SH-SY5Y (cell line): ENCODE results near the gene AHSA1.

Source experiments
- GATA2 ChIP-seq: IDR thresholded peaks from 2 replicates; pipeline ENCODE4 v1.6.1; 2011; ENCODE audit warnings: mild to moderate bottlenecking, low read depth, low read length
- GATA3 ChIP-seq: IDR thresholded peaks from 2 replicates; pipeline ENCODE4 v1.6.1; 2011; ENCODE audit warnings: low read depth, mild to moderate bottlenecking, low read length, moderate library complexity

Gene AHSA1

DNA sequence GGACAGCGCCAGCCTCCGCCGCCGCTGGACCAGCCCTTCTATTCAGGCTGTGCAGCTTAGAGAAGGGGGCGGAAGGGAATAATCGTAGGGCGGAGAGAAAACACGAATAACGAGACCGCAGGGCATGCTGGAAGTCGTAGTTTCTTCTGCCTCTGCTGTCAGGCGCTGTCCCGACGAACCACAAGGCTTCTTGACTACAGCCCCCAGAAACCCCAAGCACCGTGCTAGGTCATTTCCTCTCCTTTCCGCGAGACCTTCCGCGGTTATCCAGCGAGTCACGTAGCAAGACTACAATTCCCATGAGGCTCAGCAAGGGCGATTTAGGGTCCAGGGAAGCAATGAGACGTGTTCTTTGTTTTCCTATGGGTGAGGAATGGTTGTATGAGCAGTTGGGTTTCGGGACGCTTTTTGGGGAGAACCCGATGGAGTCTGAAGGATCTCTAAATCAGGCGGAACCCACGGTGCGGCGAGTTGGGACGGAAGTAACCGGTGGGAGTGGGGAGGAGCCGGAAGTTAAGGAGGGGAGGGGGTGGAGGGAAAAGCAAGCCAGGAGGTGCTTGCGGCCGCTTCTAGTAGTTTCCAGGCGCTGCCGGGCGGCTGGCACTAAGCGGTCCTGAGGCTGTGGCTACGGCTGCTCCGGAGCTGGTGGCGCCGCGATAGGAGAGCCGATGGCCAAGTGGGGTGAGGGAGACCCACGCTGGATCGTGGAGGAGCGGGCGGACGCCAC, at the start of gene AHSA1, which contains the start of gene VIPAS39:
Gene AHSA1, plus strand, starts transcription at position 572 of the 727 bp plus-strand sequence. Its CDS starts 97 bp downstream, at position 669.
Gene VIPAS39, minus strand, starts transcription at position 80 of the 727 bp plus-strand sequence. CDS start 3,499 bp downstream, outside the sequence.
- no peak for TF ChIP-seq GATA3
- TF ChIP-seq GATA2 = no peak

GRCh38 chr14:77409131-77409533, 48.8 kb upstream of the AHSA1 start:
- no peak for TF ChIP-seq GATA2
- TF ChIP-seq GATA3 = no peak

GRCh38 chr14:77416836-77417235, 41.1 kb upstream of the AHSA1 start:
- TF ChIP-seq GATA2 (no peak), GATA3 (no peak)

DNA sequence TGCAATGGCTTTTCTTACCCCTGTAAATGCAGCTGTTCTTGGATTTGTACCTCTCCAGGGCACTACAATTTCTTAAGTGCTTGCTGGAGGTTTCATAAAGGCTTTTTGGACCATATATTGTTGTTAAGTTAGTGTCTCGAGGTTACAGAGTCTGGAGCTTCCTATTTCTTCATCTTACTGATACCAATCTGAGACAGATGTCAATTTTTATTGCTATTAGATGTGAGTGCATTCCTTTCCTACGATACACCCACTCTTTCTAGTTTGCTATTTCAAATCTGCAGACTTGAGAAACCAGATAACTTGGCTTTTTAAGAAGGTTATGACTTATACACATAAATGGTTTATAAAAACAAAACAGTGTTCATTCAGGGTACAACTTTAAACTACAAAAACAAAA, 36.7 kb upstream of the AHSA1 start:
- TF ChIP-seq GATA3 = no peak
- no peak for TF ChIP-seq GATA2

DNA sequence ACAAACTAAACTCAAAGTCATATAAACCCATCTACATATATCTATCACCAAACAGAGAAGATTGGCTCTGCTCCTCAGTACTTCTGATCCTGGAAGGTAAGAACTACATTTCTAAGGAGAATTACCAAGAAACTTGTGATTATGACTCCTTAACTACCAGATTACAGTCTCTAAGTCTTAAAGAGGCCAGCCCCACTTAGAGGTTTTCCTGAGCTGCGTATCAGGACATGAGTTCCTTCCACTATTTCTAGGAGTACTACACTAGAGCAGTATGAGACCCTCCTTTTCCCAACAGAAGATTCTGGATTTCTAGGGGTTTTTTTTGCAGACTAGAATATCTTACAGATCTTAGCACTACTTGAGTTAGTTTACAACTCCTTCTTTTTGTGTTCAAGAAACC, 34.5 kb upstream of the AHSA1 start, which contains the start of gene NOXRED1:
Gene NOXRED1, minus strand, starts transcription at position 101 of the 400 bp plus-strand sequence. CDS start 634 bp downstream, outside the sequence.
- no peak for TF ChIP-seq GATA3

DNA sequence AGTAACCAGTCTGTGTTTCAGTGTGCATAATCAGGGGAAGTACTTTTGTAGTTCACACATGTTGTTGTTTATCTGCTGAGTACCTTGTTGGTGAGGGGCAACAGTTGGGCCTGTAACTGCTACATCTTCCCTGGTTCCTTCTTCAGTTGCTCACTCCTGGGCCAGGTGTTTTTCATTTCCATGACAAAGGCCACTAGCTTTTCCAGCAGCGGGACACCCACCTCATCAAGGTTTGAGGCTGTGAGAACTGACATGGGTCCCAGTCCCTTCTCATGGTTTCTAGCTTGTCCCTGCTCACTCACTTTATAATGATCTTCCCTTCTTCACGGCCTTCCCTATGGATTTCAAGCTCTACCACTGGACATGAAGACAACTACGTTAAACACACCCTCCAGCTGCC, 33.0 kb upstream of the AHSA1 start:
- no peak for TF ChIP-seq GATA3
- no peak for TF ChIP-seq GATA2

DNA sequence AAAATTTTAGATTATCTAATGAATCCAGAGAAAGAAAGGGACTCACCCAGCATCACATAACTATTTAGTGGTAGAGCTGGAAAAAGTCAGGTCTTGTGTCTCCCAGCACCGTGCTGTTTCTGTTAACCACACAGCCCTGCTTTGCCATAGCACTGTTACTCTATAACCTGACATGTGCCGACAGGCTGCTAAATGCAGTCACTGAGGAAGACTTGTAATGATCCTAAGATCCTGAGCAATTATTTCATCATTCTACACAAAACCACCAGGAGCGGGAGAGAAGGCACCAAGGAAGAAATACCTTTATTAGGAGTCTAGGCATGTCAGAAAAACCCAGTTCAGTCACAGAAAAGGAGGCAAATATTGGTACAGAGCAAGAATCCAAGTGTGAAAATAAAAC, 31.5 kb upstream of the AHSA1 start:
- TF ChIP-seq GATA3 (no peak), GATA2 (no peak)

GRCh38 chr14:77436042-77436441, 21.9 kb upstream of the AHSA1 start:
- TF ChIP-seq GATA2 (no peak), GATA3 (no peak)

- TF ChIP-seq GATA2 (no peak), GATA3 (no peak)
Measured at GRCh38 chr14:77438596-77438995, 19.3 kb upstream of the AHSA1 start.

GRCh38 chr14:77439861-77440260, 18.0 kb upstream of the AHSA1 start:
- TF ChIP-seq GATA2 = no peak
- TF ChIP-seq GATA3 = no peak

GRCh38 chr14:77442196-77442595, 15.7 kb upstream of the AHSA1 start:
- TF ChIP-seq GATA2 (no peak), GATA3 (no peak)

DNA sequence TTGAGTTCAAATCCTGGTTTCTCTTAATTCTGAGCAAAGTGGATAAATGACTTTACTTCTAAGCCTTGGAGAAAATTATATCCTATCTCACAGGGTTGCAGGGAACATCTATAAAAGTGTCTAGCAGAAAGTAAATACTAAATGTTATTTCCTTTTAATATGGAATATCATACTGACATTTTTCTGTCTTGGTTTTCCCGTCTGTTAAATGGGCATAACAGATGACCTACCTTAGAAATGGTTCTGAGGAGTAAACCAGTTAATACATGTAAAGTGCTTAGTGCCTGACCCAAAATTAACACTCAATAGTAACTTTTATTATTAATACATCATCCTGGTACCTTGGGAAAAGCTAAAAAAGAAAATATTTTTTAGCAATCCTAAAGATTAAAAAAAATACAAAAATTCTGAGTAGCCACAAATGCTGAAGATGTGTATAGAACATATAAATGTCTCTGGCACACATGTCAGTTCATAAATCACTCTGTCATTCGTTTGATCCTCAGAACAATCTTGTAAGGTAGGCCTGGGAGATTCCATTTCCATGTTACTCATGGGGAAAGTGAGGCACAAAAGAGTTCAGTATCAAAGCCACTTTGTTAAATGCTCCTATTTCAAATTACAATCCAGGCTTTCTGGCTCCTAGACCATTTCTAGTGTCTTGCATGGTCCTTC, 1.8 kb upstream of the AHSA1 start:
- no peak for TF ChIP-seq GATA3
- no peak for TF ChIP-seq GATA2

DNA sequence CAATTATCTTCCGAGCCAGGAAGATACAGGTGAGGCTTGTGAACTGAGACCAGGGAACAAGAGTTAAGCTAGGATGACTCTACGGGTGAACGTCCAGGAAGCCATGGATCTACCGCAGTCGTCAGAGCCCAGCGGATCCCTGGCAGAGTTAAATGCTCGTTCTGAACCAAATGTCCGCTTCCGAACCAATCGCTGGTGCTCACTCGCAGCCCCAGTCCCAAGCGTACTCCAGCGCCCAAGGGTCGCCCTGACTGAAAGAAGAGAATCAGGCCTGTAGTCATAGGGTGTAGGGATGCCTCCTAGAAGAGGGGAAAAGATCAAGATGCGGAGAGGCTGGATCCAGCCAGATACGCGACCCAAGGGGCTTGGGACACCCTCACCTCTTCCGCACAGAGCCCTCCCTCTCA, 775 bp upstream of the AHSA1 start:
- TF ChIP-seq GATA3 (no peak), GATA2 (no peak)

DNA sequence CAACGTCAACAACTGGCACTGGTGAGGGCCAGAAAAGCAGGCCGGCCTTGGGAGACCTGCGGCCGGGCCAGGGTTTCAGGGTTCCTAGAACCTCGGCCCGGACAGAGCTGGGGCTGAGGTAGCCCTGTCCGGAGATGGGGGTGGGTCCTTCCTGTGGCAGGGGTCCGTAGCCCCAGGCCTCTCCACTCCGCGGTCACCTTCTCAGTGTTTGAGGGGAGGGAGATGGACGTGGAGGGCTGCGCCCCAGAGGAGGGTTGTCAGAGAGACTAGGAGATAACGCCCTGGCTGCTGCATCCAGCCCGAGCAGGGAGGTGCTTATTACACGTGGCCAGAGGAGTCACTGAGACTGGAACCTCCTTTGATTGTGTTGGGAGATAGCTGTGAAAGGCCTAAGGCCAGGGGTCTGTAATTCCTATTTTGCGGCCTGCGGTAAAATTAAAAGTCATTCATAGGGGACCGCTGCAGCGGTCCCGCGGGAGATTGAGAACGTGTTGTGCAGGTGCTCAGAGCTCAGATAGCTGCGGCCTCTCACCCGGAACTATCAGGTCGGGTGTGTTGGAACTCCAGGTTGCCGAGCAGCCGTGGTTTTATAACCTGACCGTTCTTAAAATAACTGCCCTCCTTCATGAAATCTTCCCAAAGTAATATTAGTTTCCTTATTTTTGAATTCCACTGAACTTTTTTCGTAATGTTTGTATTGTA, 507 bp downstream of the AHSA1 start:
- TF ChIP-seq GATA2 (peak; percentile 83), GATA3 (no peak)

DNA sequence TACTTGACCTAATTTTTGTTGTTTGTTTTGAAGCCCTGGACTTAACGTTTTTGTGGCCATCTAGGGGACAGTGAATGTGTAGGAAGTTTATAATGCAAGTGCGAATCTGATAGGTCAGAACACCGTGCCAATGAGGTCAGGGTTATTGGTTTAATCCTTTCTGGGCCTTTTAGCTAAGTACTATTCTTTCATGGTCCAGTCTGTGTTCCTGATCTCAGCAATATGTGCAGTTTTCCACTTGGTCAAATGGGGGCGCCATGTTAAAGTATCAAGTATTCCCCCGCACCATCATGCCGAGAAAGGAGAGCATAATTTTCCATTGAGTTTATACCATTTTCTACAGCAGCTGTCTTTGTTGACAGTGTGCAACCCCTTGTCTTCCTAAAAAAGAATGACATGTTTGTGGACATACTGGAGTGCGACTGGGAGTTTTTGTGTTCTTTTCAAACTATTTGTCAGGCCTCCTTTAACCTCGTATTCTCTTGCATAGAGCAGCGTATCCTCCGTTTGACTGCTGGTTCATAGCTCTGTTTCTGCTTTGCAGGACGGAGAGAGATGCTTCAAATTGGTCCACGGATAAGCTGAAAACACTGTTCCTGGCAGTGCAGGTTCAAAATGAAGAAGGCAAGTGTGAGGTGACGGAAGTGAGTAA, 1.3 kb downstream of the AHSA1 start:
- TF ChIP-seq GATA3 = no peak
